SW480 (cell line): ENCODE data around the gene DPPA2.

Source experiments
- DNase-seq: peaks from one replicate; pipeline ENCODE4 v3.0.0-alpha.2; 2016; ENCODE audit warnings: low spot score

Gene DPPA2

DNA sequence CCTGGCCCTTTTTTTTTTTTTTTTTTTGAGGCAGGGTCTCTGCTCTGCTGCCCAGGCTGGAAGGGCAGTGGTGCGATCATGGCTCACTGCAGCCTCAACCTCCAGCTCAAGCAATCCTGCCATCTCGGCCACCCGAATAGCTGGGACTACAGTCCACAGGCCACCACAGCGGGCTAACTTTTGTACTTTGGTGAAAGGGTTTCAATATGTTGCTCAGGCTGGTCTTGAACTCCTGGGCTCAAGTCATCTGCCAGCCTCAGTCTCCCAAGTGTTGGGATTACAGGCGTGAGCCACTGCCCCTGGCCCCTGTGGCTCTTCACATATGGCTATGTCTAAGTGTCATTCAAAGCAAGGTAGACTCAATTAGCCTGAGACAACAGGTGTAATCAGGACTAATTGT, 8.8 kb upstream of the DPPA2 start:
- DNase-seq, result no peak

DNA sequence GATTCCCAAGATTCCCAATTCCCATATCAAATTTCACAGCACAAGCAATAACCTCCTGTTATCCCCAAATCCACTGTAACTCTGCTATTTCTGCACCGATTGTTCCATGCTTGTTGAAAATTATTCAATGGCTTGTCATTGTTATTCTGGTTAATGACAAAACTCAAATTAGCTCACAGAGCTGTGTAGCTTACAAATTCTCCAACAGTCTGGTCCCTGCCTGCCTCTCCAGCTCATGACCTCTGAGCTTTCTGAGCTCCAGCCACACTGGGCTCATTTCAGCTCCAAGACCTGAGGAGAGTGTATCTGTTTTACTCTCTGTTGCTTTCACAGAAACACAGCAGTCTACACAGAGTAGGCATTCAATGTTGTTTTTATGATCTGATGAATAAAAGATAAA, 3.3 kb downstream of the DPPA2 start:
- no peak for DNase-seq

GRCh38 chr3:109297496-109297895, 18.8 kb downstream of the DPPA2 start:
- DNase-seq, result no peak

DNA sequence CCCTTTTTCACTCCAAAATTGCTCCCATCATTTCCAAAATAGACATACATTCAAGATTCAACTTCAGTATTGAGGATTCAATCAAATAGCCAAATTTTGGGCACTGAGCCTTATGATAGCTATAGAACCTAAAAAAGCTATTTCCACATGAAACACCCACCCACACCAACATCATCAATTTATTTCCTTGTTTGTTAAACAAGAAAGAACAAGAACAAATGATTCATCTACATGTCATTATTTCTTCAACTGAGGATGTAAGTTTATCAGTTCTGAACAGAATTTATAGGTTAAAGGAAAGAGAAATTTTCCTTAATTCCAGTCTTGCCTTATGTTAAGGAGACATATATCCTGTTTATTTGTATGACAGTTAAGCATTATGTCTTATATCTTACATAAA, 32.2 kb downstream of the DPPA2 start:
- DNase-seq, result no peak

GRCh38 chr3:109278546-109278945, 37.8 kb downstream of the DPPA2 start:
- no peak for DNase-seq

DNA sequence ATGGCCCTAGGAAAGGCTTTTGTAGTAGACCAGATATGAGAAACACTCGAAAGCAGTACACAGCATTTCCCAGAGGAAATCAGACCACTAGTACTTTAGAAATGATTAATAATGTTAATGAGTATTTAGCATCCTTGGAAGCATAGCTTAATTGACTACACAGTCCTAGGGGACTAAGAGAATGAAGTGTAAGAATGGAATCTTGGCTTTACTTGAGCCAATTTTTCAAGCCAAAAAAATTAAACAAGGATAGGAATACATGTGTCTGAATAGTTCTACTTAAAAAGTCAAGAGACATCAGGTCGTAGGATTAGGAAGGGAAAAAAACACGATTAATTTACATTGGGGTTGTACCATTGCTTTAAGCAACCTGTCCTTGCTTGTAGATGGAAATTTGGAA, 38.2 kb downstream of the DPPA2 start:
- no peak for DNase-seq

- peak; percentile 27 for DNase-seq
Measured at GRCh38 chr3:109275702-109276293, 40.5 kb downstream of the DPPA2 start.

DNA sequence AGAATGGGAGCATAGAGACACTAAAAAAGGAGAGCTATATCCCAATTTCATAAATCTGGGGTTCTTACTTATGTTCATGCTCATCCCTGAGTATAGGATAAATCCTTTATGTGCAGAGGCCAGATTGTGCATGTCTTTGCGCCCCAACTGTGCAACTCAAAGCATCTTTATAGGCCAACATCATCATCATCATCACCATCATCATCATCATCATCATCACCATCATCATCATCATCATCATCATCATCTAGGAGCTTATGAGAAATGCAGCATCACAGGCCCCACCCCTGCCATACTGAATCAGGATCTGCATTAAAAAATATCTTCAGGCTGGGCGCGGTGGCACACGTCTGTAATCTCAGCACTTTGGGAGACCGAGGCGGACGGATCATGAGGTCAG, 45.5 kb downstream of the DPPA2 start:
- DNase-seq, result no peak

- no peak for DNase-seq
Measured at GRCh38 chr3:109269577-109270275, 46.6 kb downstream of the DPPA2 start.

- no peak for DNase-seq
Measured at GRCh38 chr3:109268181-109268580, 48.1 kb downstream of the DPPA2 start.

GRCh38 chr3:109265295-109265694, 51.0 kb downstream of the DPPA2 start:
- DNase-seq, result no peak

DNA sequence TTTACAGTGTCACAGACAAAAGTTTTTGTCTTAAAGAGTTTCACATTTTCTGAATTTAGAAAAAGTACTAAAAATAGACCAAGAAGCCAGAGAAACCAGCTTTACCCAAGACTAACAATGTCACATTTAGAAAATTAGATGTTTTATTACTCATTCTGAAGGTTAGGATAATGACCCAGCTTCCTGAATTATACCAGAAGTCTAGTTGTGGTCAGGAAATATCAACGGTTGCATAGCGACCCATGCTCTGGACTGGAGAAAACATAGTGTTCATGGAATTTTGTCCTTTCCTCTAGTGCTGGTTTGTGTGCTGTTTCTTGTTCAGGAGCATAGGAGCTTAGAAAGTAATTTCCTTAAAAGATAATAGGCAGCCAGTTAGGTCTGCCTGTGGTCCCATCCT, 59.0 kb downstream of the DPPA2 start:
- DNase-seq, result peak; percentile 4

GRCh38 chr3:109254770-109255169, 61.5 kb downstream of the DPPA2 start:
- no peak for DNase-seq

DNA sequence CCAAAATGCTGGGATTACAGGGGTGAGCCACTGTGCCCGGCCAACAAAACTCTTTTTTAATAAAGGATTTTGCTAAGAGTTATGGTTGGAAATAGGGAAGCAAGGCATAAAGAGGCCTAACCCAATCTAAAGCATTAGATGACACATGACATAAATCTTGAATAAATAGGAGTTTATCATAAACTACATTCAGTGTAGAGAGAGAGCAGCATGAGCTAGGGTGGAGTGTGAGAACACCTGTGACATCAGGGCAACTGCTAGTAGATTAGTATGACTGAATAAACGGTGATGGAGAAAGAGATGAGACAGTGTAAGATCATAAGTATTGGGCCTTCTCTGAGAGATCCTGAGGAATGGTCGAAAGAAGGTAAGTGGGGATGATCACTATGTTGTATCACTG, 63.7 kb downstream of the DPPA2 start:
- no peak for DNase-seq
